HG03521 (cell line): ENCODE results near the gene CCR6.
"Not testable (repeated sequence)": the region's sequence is repeated elsewhere in the genome, so short reads cannot be mapped to it uniquely, and the experiment has no call there.

Source experiments
- ATAC-seq: cut with Tn5 transposase; IDR thresholded peaks from one replicate; pipeline ENCODE4 v1.9.1; 2021; ENCODE audit warnings: mild to moderate bottlenecking, moderate library complexity; ENCODE audit not compliant: unreplicated experiment

Gene CCR6

GRCh38 chr6:167165858-167166471 lies 43.1 kb downstream of the CCR6 start:
- no peak for ATAC-seq

GRCh38 chr6:167167699-167168098 lies 44.8 kb downstream of the CCR6 start:
- ATAC-seq, result not testable (repeated sequence)

DNA sequence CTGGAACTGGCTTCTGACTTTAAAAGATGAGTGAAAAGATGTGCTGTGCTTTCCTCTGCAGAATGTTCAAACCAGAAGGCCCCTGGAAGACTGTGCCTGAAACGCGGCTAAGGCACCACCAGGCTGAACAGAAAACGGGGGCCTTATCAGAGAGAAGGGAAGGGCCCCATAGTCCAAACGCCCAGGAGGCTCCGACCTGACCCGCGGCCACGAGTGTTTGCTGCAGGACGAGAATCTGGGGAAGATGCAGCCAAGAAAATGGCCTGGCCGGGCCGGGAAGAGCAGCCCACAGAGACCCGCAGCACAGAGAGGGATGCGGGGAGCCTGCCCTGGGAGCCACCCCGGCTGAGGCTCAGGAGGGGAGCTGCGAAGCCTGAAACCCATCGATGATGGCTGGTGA lies 45.4 kb downstream of the CCR6 start:
- not testable (repeated sequence) for ATAC-seq

- not testable (repeated sequence) for ATAC-seq
Measured at GRCh38 chr6:167169867-167170266, 47.0 kb downstream of the CCR6 start.

DNA sequence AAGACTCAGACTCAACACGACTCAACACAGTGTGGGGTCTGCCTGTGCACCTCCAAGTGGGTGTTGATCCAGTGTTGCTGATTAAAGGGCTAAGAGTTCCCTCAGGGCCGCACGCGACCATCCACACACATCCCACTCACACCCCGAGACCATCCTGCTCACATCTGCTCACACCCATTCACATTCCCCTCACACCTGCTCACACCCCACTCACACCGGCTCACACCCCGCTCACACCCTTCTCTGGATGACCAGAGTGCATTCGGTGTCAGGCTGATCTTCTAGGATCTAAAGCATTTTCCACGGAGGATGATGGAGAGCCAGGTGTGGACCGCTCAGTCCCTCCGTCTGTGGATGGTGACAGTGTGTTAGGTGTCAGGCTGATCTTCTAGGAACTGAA lies 48.4 kb downstream of the CCR6 start:
- not testable (repeated sequence) for ATAC-seq

DNA sequence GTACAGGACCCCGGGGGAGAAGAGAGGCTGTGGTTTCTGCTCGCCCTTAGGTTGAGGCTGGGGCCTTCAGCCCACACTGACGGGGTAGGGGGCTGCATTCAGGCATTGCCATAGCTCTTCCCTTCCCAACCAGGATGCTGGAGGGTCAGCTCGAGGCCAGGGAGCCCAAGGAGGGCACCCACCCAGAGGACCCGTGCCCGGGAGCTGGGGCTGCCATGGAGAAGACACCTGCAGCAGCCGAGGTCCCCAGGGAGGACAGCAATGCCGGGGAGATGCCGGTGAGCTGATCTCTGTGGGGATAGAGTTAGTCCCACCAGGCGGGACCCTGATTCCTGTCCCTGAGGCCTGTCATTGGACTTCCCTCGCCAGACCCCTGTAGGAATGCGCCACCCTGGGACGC lies 49.1 kb downstream of the CCR6 start:
- not testable (repeated sequence) for ATAC-seq

DNA sequence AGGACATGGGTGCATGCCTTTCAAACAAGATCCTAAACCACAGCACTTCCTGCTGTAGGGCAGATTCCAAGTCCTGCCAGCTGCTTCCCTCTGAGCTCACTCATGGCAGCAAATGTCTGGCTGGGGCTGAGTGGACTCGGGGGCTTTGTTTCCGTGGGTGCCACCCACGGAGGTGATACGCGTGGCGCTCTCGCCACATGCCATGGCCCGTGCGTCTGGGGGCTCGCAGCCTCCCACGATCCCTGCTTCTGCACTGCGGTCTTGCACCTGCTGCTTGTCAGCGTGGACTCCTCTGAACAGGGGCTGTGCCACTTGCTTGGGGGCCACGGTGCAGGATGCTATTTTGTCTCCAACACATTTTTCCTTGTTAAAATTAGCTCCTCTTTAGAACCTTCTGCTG lies 54.4 kb downstream of the CCR6 start:
- not testable (repeated sequence) for ATAC-seq

- not testable (repeated sequence) for ATAC-seq
Measured at GRCh38 chr6:167178896-167179655, 56.2 kb downstream of the CCR6 start.

GRCh38 chr6:167180086-167180485 lies 57.2 kb downstream of the CCR6 start:
- not testable (repeated sequence) for ATAC-seq

GRCh38 chr6:167181351-167181750 lies 58.5 kb downstream of the CCR6 start:
- ATAC-seq, result not testable (repeated sequence)

- ATAC-seq, result peak; percentile 72
Measured at GRCh38 chr6:167182913-167183314, 60.0 kb downstream of the CCR6 start.

DNA sequence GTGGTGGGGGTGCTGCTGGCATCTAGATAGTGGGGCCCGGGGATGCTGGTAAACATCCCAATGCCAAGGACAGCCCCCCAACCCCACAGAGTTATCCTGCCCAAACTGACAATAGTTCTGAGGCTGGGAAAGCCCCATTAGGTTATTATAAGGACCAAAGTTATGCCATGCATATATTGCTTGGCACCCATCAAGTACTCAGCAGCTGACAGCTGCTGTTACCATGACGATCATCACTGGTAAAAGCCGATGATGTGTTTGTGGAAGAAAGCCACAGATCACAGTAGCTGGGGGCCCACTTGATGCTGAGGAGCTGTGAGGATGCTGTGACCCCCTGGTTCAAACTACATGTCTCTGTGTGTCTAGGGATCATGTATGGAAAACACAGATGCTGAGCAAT lies 62.2 kb downstream of the CCR6 start:
- ATAC-seq, result not testable (repeated sequence)

DNA sequence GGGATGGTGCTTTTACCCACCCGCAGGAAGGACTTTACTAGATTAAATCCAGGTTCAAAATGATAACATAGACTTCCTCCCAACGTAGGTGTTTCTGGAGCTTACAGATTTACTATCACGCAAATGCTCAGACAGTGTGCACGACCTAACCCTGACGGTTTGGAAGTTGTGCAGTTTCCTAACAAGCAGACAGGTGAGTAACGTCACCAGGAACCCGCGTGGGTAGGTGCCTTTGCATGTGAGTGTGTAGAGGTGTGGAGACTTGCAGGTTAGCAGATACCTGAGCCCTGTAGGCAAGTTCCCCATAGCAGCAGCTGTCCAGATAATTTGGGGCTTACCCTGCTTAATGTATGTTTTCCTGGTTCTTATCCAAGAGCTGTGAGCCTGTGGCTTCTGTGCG lies 64.4 kb downstream of the CCR6 start:
- ATAC-seq, result not testable (repeated sequence)
